ENCODE data around the gene LY6G5C. TPM values are rescaled to one million over a fixed set of nuclear protein-coding genes. Genes with fewer than 3 reads are reported as not detected.

LY6G5C gene
- total and polyA plus RNA-seq, 9 of the 15 experiments (the other 6 are each of a cell fraction or from before 2014, with no cell fraction given), result 0.10 to 0.67 (median 0.46) TPM; not detected in 4

GRCh38 chr6:31683591-31683990 lies 2.7 kb upstream of the LY6G5C start:
- H3K27ac ChIP-seq (ENCODE audit: extremely low read depth, low read depth, low read length), result no peak overlapping the region
- H3K79me2 ChIP-seq (ENCODE audit: control insufficient read depth, insufficient read depth, low read length), result no peaks in the 10 kb centered on the region; the same call in 2 of the 3 replicates
- H3K9me1 ChIP-seq (ENCODE audit: control insufficient read depth, insufficient read depth, low read length), result no peaks in the 10 kb centered on the region
- peaks cover 25 to 44% of the 10 kb centered on the region in 2 experiments; a peak in 4 of 5 replicates for H3K4me1 ChIP-seq (replicated peaks in 1 of 2; ENCODE audit: control insufficient read depth in 2 of 2, insufficient read depth in 2 of 2, low read length in 2 of 2)
- DNase-seq (ENCODE audit: extremely low read depth in 1 of 4, low spot score in 3 of 4), result no peak
- no peak for FAIRE-seq
- no peak overlapping the region for H3K4me2 ChIP-seq (ENCODE audit: insufficient read depth, low read length)
- peak overlapping the region in 1 of 2 experiments; percentile 59; a peak in 2 of 4 replicates for H3K9ac ChIP-seq (ENCODE audit: insufficient read depth in 1 of 2, low read depth in 2 of 2, low read length in 2 of 2)
- peaks cover 36% of the 10 kb centered on the region for H3K36me3 ChIP-seq (ENCODE audit: control insufficient read depth, insufficient read depth, low read length)
- WGBS (ENCODE audit: insufficient coverage, low coverage, missing lambda C conversion rate), result 84% methylated on average over 13 of the region's 13 CpGs
- in situ Hi-C loops (cut with MboI) (no loop called here), intact Hi-C loops (cut with micrococcal nuclease) (no loop called here)
- H3K27me3 ChIP-seq (ENCODE audit: control insufficient read depth in 2 of 2, insufficient read depth in 2 of 2, low read length in 2 of 2), result no peaks in the 10 kb centered on the region
- no peak overlapping the region for H3K4me3 ChIP-seq
- no peaks in the 10 kb centered on the region for H3K9me3 ChIP-seq (replicated peaks; ENCODE audit: control insufficient read depth, insufficient read depth, low read depth, low read length)
- ChIA-PET POLR2A (interaction anchor here (0.6 to 2.2 kb wide), 13 partner anchors 10 to 154 kb away, joined by 3 to 16 read pairs (median 6); partner anchors contain the start of genes ABHD16A, BAG6, C6orf47 and CSNK2B), CTCF (ENCODE audit: low intra/inter-chr PET ratio) (no interaction called here)
- no peaks in the 10 kb centered on the region for H4K20me1 ChIP-seq (replicated peaks; ENCODE audit: control insufficient read depth, insufficient read depth, low read length)
- H2AFZ ChIP-seq (ENCODE audit: low read depth, low read length), result no peak overlapping the region
- BruUV-seq (replicated peaks), result no TSS peak
- ATAC-seq, result no peak
- no peak for TF ChIP-seq TCF7L2 (IDR thresholded peaks at IDR 0.05; ENCODE audit: low read depth, low read length)
- TF ChIP-seq TSHZ1 (CRISPR knock-in tag; IDR thresholded peaks at IDR 0.05), result no peak
- TF ChIP-seq PHF21A (IDR thresholded peaks at IDR 0.05; ENCODE audit: borderline replicate concordance, low read depth), result no peak
- TF ChIP-seq ZNF592 (IDR thresholded peaks at IDR 0.05), result no peak
- no peak for TF ChIP-seq SMARCB1 (IDR thresholded peaks at IDR 0.05; ENCODE audit: insufficient read length, low read depth)
- TF ChIP-seq MITF (IDR thresholded peaks at IDR 0.05), result no peak
